ENCODE results near the gene SLC37A2. TPM values are rescaled to one million over a fixed set of nuclear protein-coding genes. Genes with fewer than 3 reads are reported as not detected.
"Not testable (repeated sequence)": the region's sequence is repeated elsewhere in the genome, so short reads cannot be mapped to it uniquely, and the experiment has no call there.

SLC37A2 gene
- 1 to 10 TPM; 1.7 to 4.5 (median 3.7) TPM for total RNA-seq (2021; fragmentation: NEBNext Ultra II Directional; extraction: Animal tissue kit (Norgen Biotek cat#: 25700))
- long read RNA-seq, partial matches to known transcripts = 1 of 3 reads
- long read RNA-seq, other reads (novel, unspliced or antisense) = 2 of 3 reads

DNA sequence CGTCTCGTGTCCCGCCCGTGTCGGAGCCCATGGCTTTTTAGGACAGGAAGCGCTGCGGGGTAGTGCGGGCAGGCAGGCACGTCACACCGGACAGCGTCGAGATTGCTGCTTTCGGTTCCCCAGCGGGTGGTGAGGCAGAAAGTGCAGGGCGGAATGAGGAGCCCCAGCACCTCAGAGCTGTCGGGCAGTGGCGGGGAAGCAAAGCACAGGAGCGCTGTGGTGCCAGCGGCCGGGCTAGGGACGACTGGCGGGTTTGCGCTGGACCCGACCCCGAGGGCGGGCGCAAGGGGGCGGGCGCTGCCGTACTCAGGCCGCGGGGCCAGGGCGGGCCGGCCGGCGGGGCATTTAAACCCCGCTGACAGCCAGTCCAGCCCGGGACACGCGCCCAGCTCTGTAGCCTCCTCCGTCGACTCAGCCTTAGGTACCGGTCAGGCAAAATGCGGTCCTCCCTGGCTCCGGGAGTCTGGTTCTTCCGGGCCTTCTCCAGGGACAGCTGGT is at the start of gene SLC37A2:
SLC37A2 (plus strand) TSS at position 375 of the 498 bp plus-strand sequence; CDS start at position 438, 63 bp downstream.
- peak within 1 kb of the TSS; percentile 93 for H3K4me3 Mint-ChIP-seq
- H3K27ac Mint-ChIP-seq = peak within 1 kb of the TSS; percentile 82
- peak; percentile 36 for DNase-seq
- peaks cover 3% of the 10 kb centered on the region; the same call in 1 of the 2 replicates for H3K27me3 Mint-ChIP-seq (ENCODE audit: insufficient read depth)
- H3K4me1 Mint-ChIP-seq (ENCODE audit: low read depth) = peaks cover 17% of the 10 kb centered on the region
- no peaks in the 10 kb centered on the region for H3K9me3 Mint-ChIP-seq
- TF ChIP-seq CTCF (IDR thresholded peaks at IDR 0.05) = peak; percentile 67
- H3K36me3 Mint-ChIP-seq (ENCODE audit: low read depth) = no peaks in the 10 kb centered on the region

DNA sequence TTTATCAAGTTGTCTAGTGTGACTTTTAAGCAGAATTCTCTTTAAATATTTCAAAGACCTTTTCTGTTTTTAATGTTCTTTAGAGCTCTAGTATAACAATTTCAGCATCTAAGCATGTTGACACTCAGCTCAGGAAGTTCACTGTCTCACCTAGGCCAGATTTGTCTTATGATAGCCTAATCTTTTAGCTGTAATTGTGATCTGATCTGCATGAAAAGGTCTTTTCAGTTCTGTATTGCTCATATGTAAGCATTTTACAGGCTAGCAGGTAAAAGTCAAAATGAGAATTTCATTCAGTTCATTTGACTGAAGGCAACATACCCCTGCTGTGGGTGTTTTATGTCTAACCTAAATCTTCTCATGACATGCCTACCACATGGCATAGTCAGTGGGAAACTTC is 46.7 kb upstream of the SLC37A2 start:
- DNase-seq = no peak
- H3K36me3 Mint-ChIP-seq (ENCODE audit: low read depth) = no peaks in the 10 kb centered on the region
- no peak for TF ChIP-seq CTCF (IDR thresholded peaks at IDR 0.05)
- no peak overlapping the region for H3K27ac Mint-ChIP-seq
- H3K27me3 Mint-ChIP-seq (ENCODE audit: insufficient read depth) = no peaks in the 10 kb centered on the region
- no peaks in the 10 kb centered on the region for H3K4me1 Mint-ChIP-seq (ENCODE audit: low read depth)
- no peak overlapping the region for H3K4me3 Mint-ChIP-seq
- no peaks in the 10 kb centered on the region for H3K9me3 Mint-ChIP-seq

GRCh38 chr11:125020342-125020741 is 42.8 kb upstream of the SLC37A2 start:
- Mint-ChIP-seq H3K4me3 (no peak overlapping the region), H3K27ac (no peak overlapping the region), H3K36me3 (ENCODE audit: low read depth) (no peaks in the 10 kb centered on the region), H3K9me3 (no peaks in the 10 kb centered on the region), H3K27me3 (ENCODE audit: insufficient read depth) (no peaks in the 10 kb centered on the region), H3K4me1 (ENCODE audit: low read depth) (peaks cover 8% of the 10 kb centered on the region; the same call in 1 of the 2 replicates)
- DNase-seq = no peak
- no peak for TF ChIP-seq CTCF (IDR thresholded peaks at IDR 0.05)

DNA sequence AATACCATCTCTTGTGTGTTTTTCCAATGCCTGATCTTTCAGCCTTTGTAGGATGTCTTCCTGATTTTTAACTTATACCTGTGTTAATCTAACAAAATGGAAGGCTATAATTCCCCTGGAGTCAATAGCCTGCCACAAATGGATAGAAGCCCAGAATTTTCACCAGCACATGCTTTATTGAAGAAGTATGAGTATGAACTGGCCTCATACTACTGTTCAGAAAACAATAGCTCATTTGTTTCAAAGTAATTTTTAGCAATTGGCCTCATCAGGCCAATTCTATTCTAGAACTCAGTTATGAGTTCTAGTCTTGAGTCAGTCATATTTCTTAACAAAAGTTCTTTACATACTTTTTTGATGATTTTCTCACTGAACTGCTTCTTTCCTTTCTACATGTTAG is 40.6 kb upstream of the SLC37A2 start:
- H3K4me3 Mint-ChIP-seq = no peak overlapping the region
- H3K9me3 Mint-ChIP-seq = no peaks in the 10 kb centered on the region
- no peak overlapping the region for H3K27ac Mint-ChIP-seq
- no peaks in the 10 kb centered on the region for H3K27me3 Mint-ChIP-seq (ENCODE audit: insufficient read depth)
- peaks cover 8% of the 10 kb centered on the region; the same call in 1 of the 2 replicates for H3K4me1 Mint-ChIP-seq (ENCODE audit: low read depth)
- DNase-seq = no peak
- TF ChIP-seq CTCF (IDR thresholded peaks at IDR 0.05) = no peak
- H3K36me3 Mint-ChIP-seq (ENCODE audit: low read depth) = peaks cover 2% of the 10 kb centered on the region; the same call in 1 of the 2 replicates

GRCh38 chr11:125025968-125026367 is 37.1 kb upstream of the SLC37A2 start:
- H3K27ac Mint-ChIP-seq = no peak overlapping the region
- H3K9me3 Mint-ChIP-seq = no peaks in the 10 kb centered on the region
- no peak for DNase-seq
- H3K4me3 Mint-ChIP-seq = no peak overlapping the region
- H3K27me3 Mint-ChIP-seq (ENCODE audit: insufficient read depth) = no peaks in the 10 kb centered on the region
- peaks cover 8% of the 10 kb centered on the region; the same call in 1 of the 2 replicates for H3K4me1 Mint-ChIP-seq (ENCODE audit: low read depth)
- peaks cover 15% of the 10 kb centered on the region for H3K36me3 Mint-ChIP-seq (ENCODE audit: low read depth)
- TF ChIP-seq CTCF (IDR thresholded peaks at IDR 0.05) = no peak

DNA sequence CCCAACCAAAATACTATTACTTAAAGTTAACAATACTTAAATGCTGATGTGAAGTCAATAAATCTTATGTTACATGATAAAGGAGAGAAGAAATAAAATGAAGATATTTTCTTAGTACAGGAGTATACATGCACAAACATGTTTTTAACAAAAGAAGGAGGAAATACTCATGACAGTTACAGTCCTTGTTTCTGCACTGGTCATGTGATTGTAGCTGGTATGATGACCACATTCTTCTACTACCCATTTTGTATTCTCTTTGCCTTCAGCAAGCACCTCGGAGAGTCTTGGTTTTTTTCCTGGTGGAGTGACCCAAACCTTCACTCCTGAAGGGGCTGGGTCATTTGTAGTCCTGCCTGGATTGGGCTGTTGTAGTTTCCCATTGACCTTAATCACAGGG is 33.7 kb upstream of the SLC37A2 start:
- not testable (repeated sequence) for DNase-seq; H3K4me1 Mint-ChIP-seq (ENCODE audit: low read depth); H3K27me3 Mint-ChIP-seq (ENCODE audit: insufficient read depth); H3K4me3 Mint-ChIP-seq; H3K27ac Mint-ChIP-seq
- peaks cover 41% of the 10 kb centered on the region for H3K36me3 Mint-ChIP-seq (ENCODE audit: low read depth)
- peaks cover 13% of the 10 kb centered on the region for H3K9me3 Mint-ChIP-seq
